Activated naive CD8-positive, alpha-beta T cell (primary cell): Measurements from ENCODE around the gene TM9SF4.

Source experiments
- H3K27ac Mint-ChIP-seq: one replicate; pipeline ENCODE4 v1.8.0; 2021; ENCODE audit warnings: mixed read lengths
- H3K27me3 Mint-ChIP-seq: one replicate; pipeline ENCODE4 v1.8.0; 2021; ENCODE audit warnings: mixed read lengths
- H3K36me3 Mint-ChIP-seq: one replicate; pipeline ENCODE4 v1.8.0; 2021; ENCODE audit warnings: mixed read lengths
- H3K4me1 Mint-ChIP-seq: one replicate; pipeline ENCODE4 v1.8.0; 2021; ENCODE audit warnings: low read depth, mixed read lengths
- H3K4me3 Mint-ChIP-seq: one replicate; pipeline ENCODE4 v1.8.0; 2021; ENCODE audit warnings: mild to moderate bottlenecking, mixed read lengths
- H3K9me3 Mint-ChIP-seq: one replicate; pipeline ENCODE4 v1.8.0; 2021; ENCODE audit warnings: low read depth, mixed read lengths

Gene TM9SF4

DNA sequence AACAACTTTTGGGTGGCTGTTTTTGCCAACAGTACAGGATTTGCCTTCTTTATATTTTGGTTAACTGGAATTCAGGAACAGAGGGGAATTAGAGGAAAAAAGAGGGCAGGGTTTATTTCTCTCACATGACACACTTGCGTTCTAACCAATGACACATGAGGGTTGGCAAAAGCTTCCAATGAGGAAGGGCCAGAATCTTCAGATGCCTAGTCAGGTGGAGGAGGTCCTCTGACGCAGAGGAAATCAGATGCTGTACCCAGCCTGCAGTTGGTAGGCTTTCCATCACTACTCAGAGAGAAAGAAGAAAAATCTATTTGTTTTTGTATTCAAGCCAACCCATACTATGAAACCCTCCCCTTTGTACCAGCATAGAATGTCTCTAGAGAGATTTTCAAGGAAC, 20.8 kb downstream of the TM9SF4 start:
- H3K27ac Mint-ChIP-seq, result no peak overlapping the region

DNA sequence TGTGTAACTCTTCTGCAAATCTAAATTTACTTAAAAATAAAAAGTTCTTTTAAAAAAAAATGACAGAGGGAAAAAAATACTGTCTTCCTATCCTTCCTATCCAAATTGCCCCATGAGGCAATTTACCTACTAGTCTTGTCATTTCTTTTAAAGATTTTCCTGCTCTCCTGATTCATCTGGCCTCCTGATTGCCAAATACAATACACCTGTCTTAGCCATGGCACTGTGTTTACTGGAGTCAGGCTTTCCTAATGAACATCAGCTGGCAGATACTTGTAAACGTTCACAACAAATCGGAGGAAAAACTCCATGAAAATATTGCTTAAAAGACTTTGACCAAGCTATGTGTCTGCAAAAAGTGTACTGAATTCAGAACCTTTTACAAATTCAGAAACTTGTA, 21.5 kb downstream of the TM9SF4 start:
- Mint-ChIP-seq H3K27me3 (no peaks in the 10 kb centered on the region), H3K36me3 (peaks cover 6% of the 10 kb centered on the region)

More for the DNA sequence above, 20.8 kb downstream of the TM9SF4 start:
- Mint-ChIP-seq H3K9me3 (no peaks in the 10 kb centered on the region), H3K36me3 (peaks cover 6% of the 10 kb centered on the region), H3K4me1 (peaks cover 19% of the 10 kb centered on the region), H3K27me3 (no peaks in the 10 kb centered on the region), H3K4me3 (no peak overlapping the region)

DNA sequence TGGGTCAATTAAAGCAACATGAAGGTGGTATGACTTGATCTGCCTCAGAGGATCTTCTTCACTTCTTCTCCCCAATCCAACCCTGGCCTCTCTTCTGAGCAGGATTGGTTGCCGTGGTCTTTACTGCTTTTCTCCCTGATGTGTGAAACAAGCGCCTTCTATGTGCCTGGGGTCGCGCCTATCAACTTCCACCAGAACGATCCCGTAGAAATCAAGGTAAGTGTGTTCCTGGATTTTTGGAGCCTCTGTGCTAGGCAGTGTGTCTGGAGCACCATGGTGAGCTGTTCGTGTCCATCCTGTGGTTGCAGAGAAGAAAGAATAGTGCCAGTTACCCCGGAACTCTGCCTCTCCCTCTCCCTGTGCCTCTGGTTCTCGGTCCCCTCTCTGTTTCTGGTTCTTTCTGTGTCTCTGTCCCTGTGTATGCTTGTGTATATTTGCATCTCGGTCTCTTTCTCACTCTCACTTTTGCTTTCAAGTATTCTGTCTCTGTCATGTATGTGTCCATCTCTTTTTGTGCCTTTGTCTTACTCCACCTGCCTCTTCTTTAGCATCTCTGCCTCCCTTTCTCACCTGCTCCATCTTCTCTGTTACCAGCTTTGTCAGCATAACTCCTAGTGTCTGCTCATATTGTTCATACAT, 23.5 kb downstream of the TM9SF4 start:
- Mint-ChIP-seq H3K36me3 (peaks cover 14% of the 10 kb centered on the region), H3K9me3 (no peaks in the 10 kb centered on the region), H3K27ac (no peak overlapping the region), H3K27me3 (no peaks in the 10 kb centered on the region), H3K4me3 (no peak overlapping the region), H3K4me1 (peaks cover 19% of the 10 kb centered on the region)

More for the DNA sequence above, 21.5 kb downstream of the TM9SF4 start:
- peaks cover 19% of the 10 kb centered on the region for H3K4me1 Mint-ChIP-seq
- no peak overlapping the region for H3K27ac Mint-ChIP-seq
- no peak overlapping the region for H3K4me3 Mint-ChIP-seq
- no peaks in the 10 kb centered on the region for H3K9me3 Mint-ChIP-seq

DNA sequence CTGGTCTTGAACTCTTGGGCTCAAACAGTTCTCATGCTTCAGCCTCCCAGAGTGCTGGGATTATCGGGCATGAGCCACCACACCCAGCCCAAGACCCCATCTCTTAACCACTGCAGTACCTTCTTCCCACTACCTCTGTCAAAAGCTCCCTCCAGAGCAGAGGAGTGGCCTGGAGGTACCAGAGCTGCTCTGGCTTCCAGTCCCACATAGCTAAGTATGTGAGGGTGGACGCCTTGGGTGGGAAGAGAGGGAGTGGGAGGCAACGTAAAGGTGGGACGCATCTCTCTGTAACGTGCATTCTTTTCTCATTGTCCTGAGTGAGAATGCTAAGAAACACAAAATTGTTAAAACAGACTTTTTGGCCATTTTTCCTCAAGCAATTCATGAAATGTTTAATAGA, 24.5 kb downstream of the TM9SF4 start:
- Mint-ChIP-seq H3K9me3 (no peaks in the 10 kb centered on the region), H3K36me3 (peaks cover 15% of the 10 kb centered on the region), H3K27ac (no peak overlapping the region), H3K4me1 (peaks cover 19% of the 10 kb centered on the region), H3K27me3 (no peaks in the 10 kb centered on the region), H3K4me3 (no peak overlapping the region)

DNA sequence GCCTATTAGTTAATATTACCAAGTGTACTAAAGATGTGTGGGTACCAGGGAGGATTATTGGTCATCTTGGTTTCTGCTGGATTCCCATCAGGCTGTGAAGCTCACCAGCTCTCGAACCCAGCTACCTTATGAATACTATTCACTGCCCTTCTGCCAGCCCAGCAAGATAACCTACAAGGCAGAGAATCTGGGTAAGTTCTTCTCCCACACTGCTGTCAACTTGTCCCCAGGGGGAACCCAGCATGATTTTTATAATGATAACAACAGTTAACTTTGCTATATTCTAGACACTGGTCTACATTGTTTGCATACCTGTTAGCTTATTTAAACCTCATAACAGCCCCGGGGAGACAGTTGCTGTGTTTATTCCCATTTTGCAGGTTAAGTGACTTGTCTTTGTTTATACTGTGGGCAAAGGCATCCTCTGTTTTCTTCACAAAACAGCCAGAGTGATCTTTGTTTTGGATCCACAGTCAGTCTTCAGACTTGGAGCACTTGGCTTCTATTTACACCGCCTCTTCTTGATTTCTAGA, 26.5 kb downstream of the TM9SF4 start:
- peaks cover 21% of the 10 kb centered on the region for H3K36me3 Mint-ChIP-seq
- no peaks in the 10 kb centered on the region for H3K9me3 Mint-ChIP-seq
- H3K4me3 Mint-ChIP-seq, result no peak overlapping the region
- H3K27me3 Mint-ChIP-seq, result no peaks in the 10 kb centered on the region
- no peak overlapping the region for H3K27ac Mint-ChIP-seq
- H3K4me1 Mint-ChIP-seq, result peaks cover 11% of the 10 kb centered on the region

DNA sequence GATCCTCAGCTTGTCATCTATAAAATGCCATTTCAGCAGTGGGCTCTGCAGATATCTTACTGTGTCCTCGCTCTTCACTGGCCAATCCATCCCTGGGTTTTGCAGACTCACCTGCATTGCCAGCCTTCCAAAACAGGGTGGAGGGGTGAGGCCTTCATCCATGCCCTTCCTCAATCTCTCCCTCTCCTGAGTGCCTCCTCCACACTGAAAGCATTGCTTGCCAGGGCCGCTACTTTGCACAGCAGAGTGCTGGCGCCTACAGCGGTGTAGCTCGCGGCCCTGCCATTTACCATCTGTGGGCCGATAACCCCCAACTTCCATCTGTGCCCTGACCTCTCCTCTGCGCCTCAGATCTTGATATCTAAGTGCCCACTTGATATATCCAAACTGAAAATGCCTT, 29.4 kb downstream of the TM9SF4 start:
- Mint-ChIP-seq H3K27me3 (no peaks in the 10 kb centered on the region), H3K27ac (no peak overlapping the region), H3K4me3 (no peak overlapping the region), H3K4me1 (peaks cover 2% of the 10 kb centered on the region), H3K9me3 (no peaks in the 10 kb centered on the region), H3K36me3 (peaks cover 19% of the 10 kb centered on the region)

DNA sequence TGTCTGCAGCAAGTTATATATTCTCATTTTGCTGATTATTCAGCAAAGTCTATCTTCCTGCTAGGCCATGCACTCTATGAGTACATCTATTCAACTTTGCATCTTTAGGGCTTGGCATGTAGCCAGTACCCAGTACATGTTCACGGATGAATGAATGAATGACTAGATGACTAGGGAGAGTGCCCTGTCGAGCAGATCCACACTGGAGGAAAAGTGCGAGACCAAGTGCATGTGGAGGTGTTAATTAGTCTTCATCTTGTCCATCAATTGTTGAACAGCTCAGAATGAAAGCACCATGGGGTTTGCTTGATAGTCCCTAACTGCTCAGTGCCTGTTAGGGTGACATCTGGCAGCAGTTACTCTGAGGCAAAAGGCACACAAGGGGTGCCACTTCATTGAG, 30.4 kb downstream of the TM9SF4 start:
- Mint-ChIP-seq H3K4me3 (no peak overlapping the region), H3K27ac (peak overlapping the region; percentile 3), H3K27me3 (no peaks in the 10 kb centered on the region), H3K36me3 (peaks cover 22% of the 10 kb centered on the region), H3K4me1 (peaks cover 2% of the 10 kb centered on the region), H3K9me3 (no peaks in the 10 kb centered on the region)

DNA sequence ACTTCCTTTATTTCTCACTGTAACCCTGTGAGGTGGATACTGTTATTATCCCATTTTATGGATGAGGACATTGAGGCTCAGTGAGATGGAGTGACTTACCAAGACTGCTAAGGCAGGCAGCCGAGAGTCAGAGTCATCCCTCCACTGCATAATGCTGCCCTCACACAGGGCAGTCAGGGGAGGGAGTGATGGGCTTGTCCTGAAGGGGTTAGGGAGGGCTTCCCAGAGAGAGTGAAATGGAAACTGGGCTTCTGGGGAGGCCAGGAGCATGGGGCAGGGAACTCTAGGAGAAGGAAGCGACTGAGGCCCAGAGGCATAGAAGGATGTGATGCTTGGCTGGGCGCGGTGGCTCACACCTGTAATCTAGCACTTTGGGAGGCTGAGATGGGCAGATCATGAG, 31.1 kb downstream of the TM9SF4 start:
- Mint-ChIP-seq H3K4me3 (no peak overlapping the region), H3K36me3 (peaks cover 22% of the 10 kb centered on the region), H3K9me3 (no peaks in the 10 kb centered on the region), H3K4me1 (peaks cover 2% of the 10 kb centered on the region), H3K27ac (no peak overlapping the region), H3K27me3 (no peaks in the 10 kb centered on the region)

DNA sequence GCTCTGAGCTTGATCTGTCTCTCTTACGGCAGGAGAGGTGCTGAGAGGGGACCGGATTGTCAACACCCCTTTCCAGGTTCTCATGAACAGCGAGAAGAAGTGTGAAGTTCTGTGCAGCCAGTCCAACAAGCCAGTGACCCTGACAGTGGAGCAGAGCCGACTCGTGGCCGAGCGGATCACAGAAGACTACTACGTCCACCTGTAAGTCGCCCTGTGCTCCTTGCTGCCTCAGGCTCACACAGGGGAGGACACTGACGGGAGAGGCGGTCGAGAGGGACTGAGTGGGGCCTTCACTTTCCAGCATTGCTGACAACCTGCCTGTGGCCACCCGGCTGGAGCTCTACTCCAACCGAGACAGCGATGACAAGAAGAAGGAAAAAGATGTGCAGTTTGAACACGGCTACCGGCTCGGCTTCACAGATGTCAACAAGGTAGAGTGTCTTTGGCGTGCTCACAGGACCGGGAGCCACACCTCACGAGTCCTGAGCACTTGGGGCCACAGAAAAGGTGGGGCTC, 32.0 kb downstream of the TM9SF4 start:
- Mint-ChIP-seq H3K27me3 (no peaks in the 10 kb centered on the region), H3K36me3 (peaks cover 25% of the 10 kb centered on the region), H3K9me3 (no peaks in the 10 kb centered on the region), H3K4me1 (peaks cover 2% of the 10 kb centered on the region), H3K27ac (no peak overlapping the region), H3K4me3 (no peak overlapping the region)

DNA sequence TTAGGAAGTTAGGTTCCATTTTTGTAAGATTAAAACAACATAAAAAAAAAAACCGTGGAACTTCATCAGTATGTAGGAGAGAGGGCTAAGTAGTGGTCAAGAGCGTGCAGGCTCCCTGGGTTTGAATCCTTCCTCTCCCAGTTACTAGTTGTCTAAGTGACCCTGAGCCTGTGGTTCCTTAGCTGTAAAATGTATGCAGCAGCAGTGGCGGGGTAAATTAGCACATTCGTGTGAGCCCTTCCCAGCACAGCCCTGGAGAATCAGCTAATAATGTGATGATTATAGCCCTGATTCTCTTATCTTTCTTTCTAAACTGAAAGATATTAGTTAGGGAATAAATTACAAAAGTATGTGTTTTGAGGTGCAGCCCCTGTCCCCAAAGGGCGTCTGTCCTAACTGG, 32.6 kb downstream of the TM9SF4 start:
- H3K4me1 Mint-ChIP-seq, result peaks cover 2% of the 10 kb centered on the region
- H3K9me3 Mint-ChIP-seq, result no peaks in the 10 kb centered on the region
- H3K27ac Mint-ChIP-seq, result no peak overlapping the region
- peaks cover 23% of the 10 kb centered on the region for H3K36me3 Mint-ChIP-seq
- no peak overlapping the region for H3K4me3 Mint-ChIP-seq
- H3K27me3 Mint-ChIP-seq, result no peaks in the 10 kb centered on the region

DNA sequence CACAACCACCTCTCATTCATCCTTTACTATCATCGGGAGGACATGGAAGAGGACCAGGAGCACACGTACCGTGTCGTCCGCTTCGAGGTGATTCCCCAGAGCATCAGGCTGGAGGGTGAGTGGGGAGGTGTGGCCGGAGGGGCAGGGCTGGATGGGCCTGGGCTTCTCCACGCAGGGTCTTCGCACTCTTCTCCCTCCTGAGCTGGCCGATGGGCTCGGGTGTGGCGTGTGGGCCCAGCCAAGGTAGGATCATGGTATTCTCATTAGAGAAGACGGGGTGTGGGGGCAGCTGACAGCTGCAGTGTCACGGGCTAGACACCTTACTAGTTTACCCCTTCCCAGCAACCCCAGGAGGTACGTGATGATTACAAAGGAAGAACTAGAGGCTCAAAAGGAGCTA, 33.5 kb downstream of the TM9SF4 start:
- H3K27me3 Mint-ChIP-seq, result no peaks in the 10 kb centered on the region
- peaks cover 17% of the 10 kb centered on the region for H3K36me3 Mint-ChIP-seq
- H3K4me3 Mint-ChIP-seq, result no peak overlapping the region
- H3K9me3 Mint-ChIP-seq, result no peaks in the 10 kb centered on the region
- H3K4me1 Mint-ChIP-seq, result peaks cover 2% of the 10 kb centered on the region
- H3K27ac Mint-ChIP-seq, result no peak overlapping the region

DNA sequence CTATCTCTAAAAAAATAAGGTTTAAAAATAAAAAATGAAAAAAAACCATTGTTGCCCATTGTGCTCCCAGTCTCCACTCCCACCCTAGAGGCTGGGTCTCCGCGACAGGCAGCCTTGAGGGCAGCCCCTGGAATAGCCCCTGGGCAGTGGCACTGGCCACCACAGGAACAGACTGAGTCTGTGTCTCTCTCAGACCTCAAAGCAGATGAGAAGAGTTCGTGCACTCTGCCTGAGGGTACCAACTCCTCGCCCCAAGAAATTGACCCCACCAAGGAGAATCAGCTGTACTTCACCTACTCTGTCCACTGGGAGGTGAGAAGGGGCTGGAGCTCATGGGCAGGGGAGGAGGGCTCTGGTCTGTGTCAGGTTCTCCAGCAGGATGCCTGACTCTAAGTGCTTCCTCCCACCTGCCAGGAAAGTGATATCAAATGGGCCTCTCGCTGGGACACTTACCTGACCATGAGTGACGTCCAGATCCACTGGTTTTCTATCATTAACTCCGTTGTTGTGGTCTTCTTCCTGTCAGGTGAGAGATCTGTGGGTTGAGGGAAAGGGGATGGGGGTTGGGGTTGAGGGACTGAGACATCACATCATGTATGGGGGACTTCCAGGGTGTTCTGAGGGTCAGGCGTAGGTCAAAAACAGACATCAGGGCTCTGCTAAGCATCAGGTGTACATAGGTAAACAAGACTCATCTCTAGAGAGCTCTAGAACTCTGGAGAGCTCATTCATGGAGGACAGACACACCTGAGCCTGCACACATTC, 35.6 kb downstream of the TM9SF4 start:
- Mint-ChIP-seq H3K27me3 (no peaks in the 10 kb centered on the region), H3K27ac (no peak overlapping the region), H3K4me3 (no peak overlapping the region), H3K36me3 (peaks cover 8% of the 10 kb centered on the region), H3K9me3 (no peaks in the 10 kb centered on the region), H3K4me1 (no peaks in the 10 kb centered on the region)

DNA sequence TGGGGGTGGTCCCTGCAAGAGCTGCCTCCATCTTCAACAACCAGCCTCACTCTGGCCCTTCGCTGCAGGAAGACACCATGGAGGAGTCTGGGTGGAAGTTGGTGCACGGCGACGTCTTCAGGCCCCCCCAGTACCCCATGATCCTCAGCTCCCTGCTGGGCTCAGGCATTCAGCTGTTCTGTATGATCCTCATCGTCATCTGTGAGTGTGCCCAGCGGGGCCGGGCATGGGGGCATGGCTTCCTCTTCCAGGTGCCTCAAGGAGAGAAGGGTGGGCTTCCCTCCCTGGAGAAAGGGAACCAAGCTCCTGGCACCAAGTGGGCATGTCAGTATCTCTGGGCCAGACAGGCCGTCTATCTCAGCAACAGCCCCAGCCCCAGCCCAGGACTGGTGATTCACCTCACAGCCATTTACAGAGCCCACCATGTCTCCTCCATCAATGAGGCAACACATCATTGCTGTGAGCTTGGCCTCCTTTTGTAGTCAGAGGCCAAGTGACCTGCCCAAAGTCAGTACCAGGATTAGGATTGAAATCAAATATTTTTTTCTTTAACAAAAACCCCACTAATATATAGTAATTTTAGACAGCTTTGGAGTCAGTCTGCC, 40.2 kb downstream of the TM9SF4 start:
- peaks cover 5% of the 10 kb centered on the region for H3K36me3 Mint-ChIP-seq
- H3K9me3 Mint-ChIP-seq, result no peaks in the 10 kb centered on the region
- H3K4me3 Mint-ChIP-seq, result no peak overlapping the region
- no peaks in the 10 kb centered on the region for H3K27me3 Mint-ChIP-seq
- H3K27ac Mint-ChIP-seq, result no peak overlapping the region
- no peaks in the 10 kb centered on the region for H3K4me1 Mint-ChIP-seq

DNA sequence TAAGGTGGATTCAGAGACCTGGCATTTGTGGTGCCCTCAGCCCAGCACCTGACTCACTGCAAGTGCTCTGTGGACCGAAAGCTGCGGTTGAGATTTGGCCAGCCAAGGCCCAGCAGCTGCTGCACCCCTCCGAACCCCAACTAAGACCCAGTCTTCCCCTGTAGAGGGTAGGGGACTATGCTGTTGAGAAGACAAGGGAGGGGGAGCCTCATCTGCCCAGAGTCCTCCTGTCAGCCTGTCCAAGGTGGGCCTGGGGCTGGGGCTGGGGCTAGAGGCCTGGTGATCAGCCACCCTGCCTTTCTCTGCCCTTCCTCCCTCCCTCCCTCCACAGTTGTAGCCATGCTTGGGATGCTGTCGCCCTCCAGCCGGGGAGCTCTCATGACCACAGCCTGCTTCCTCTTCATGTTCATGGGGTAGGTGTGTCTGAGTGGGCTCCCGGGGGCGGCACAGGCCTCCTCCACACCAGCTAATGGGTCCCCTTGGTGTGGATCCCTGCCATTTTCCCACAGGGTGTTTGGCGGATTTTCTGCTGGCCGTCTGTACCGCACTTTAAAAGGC, 40.9 kb downstream of the TM9SF4 start:
- H3K4me3 Mint-ChIP-seq, result no peak overlapping the region
- no peaks in the 10 kb centered on the region for H3K27me3 Mint-ChIP-seq
- H3K9me3 Mint-ChIP-seq, result no peaks in the 10 kb centered on the region
- peaks cover 2% of the 10 kb centered on the region for H3K4me1 Mint-ChIP-seq
- H3K36me3 Mint-ChIP-seq, result peaks cover 5% of the 10 kb centered on the region
- H3K27ac Mint-ChIP-seq, result no peak overlapping the region
